ENCODE data around the gene FN1. TPM values are rescaled to one million over a fixed set of nuclear protein-coding genes. Genes with fewer than 3 reads are reported as not detected.

FN1 gene
- total and polyA plus RNA-seq, 2 donors (not counting 3 experiments of a cell fraction or from before 2014, with no cell fraction given) = 3,221 to 3,740 TPM

GRCh38 chr2:215418064-215418963 is 17.6 kb downstream of the FN1 start:
- peaks cover 55% of the 10 kb centered on the region for H3K4me1 ChIP-seq (ENCODE audit: control insufficient read depth, extremely low read depth, insufficient read depth, low read length)
- no peak for TF ChIP-seq FOS (IDR thresholded peaks at IDR 0.05; ENCODE audit: borderline replicate concordance, insufficient read depth, low read length)
- TF ChIP-seq EZH2 (IDR thresholded peaks at IDR 0.05; ENCODE audit: borderline replicate concordance, low read depth, low read length, severe bottlenecking) = no peak
- TF ChIP-seq POLR2AphosphoS5 (IDR thresholded peaks at IDR 0.05; ENCODE audit: insufficient read depth, low read depth, low read length) = no peak
- no peak for TF ChIP-seq CTCF (IDR thresholded peaks at IDR 0.05; ENCODE audit: extremely low read depth in 1 of 2, insufficient read depth in 1 of 2, low read depth in 1 of 2, low read length in 2 of 2)
- TF ChIP-seq POLR2A (IDR thresholded peaks at IDR 0.05; ENCODE audit: low read depth, low read length) = no peak
- TF ChIP-seq JUN (IDR thresholded peaks at IDR 0.05; ENCODE audit: borderline replicate concordance, insufficient read depth, insufficient read length, low read depth) = no peak
- TF ChIP-seq MAX (IDR thresholded peaks at IDR 0.05; ENCODE audit: insufficient read depth, insufficient read length) = no peak
- no peak for TF ChIP-seq MYC (IDR thresholded peaks at IDR 0.05; ENCODE audit: low read depth, low read length)
- no peak for TF ChIP-seq GATA2 (IDR thresholded peaks at IDR 0.05; ENCODE audit: insufficient read depth, insufficient read length, low read depth, low read length)
- H3K9ac ChIP-seq (replicated peaks; ENCODE audit: extremely low read depth, insufficient read depth, low read length) = no peak overlapping the region
- no peaks in the 10 kb centered on the region for H3K27me3 ChIP-seq (ENCODE audit: control insufficient read depth in 2 of 2, insufficient read depth in 2 of 2, low read length in 2 of 2)
- ChIA-PET CTCF (interaction anchor here (0.6 kb wide), 1 partner anchor 513 kb away, joined by 3 read pairs; no protein-coding TSS in a partner anchor), POLR2A (interaction anchor here (0.6 kb wide), 1 partner anchor 423 kb away, joined by 8 read pairs; no protein-coding TSS in a partner anchor)
- FAIRE-seq (no peak), DNase-seq (ENCODE audit: low read depth, low spot score) (no peak)
- intact Hi-C loops (cut with micrococcal nuclease) = no loop called here
- no TSS peak for BruUV-seq (replicated peaks)
- no peaks in the 10 kb centered on the region for H4K20me1 ChIP-seq (replicated peaks; ENCODE audit: control insufficient read depth, extremely low read depth, insufficient read depth, low read length)
- H3K4me2 ChIP-seq (ENCODE audit: insufficient read depth, low read length) = no peak overlapping the region
- dilution Hi-C loops (cut with MboI; ENCODE audit: extremely low pct_ligation_motif_present, low sequenced_read_pairs) = no loop called here
- H2AFZ ChIP-seq (ENCODE audit: low read depth, low read length) = no peak overlapping the region
- peaks cover 29 to 81% of the 10 kb centered on the region in 2 experiments for H3K36me3 ChIP-seq (ENCODE audit: control insufficient read depth in 2 of 2, extremely low read depth in 1 of 2, insufficient read depth in 2 of 2, low read length in 2 of 2)
- H3K27ac ChIP-seq (ENCODE audit: insufficient read depth, low read depth, low read length) = no peak overlapping the region
- peaks cover 23% of the 10 kb centered on the region for H3K79me2 ChIP-seq (ENCODE audit: control insufficient read depth, insufficient read depth, low read length)
- H3K4me3 ChIP-seq (replicated peaks in 1 of 3; ENCODE audit: insufficient read depth in 1 of 3, low read depth in 1 of 3, low read length in 3 of 3) = no peak overlapping the region
- no peaks in the 10 kb centered on the region for H3K9me3 ChIP-seq (replicated peaks; ENCODE audit: control insufficient read depth, insufficient read depth, low read length)
- no peaks in the 10 kb centered on the region for H3K9me1 ChIP-seq (replicated peaks; ENCODE audit: control insufficient read depth, extremely low read depth, insufficient read depth, low read length)

Measured in endothelial cell of umbilical vein (primary cell).